NCI-H748 treated with DMSO at 0.1 percent for 48 hours (cell line): Measurements from ENCODE around the gene ASPSCR1.

Experiments
- DNase-seq: peaks from one replicate; lab custom pipeline; 2025; lab: John Stamatoyannopoulos, UW

The ASPSCR1 gene

DNA sequence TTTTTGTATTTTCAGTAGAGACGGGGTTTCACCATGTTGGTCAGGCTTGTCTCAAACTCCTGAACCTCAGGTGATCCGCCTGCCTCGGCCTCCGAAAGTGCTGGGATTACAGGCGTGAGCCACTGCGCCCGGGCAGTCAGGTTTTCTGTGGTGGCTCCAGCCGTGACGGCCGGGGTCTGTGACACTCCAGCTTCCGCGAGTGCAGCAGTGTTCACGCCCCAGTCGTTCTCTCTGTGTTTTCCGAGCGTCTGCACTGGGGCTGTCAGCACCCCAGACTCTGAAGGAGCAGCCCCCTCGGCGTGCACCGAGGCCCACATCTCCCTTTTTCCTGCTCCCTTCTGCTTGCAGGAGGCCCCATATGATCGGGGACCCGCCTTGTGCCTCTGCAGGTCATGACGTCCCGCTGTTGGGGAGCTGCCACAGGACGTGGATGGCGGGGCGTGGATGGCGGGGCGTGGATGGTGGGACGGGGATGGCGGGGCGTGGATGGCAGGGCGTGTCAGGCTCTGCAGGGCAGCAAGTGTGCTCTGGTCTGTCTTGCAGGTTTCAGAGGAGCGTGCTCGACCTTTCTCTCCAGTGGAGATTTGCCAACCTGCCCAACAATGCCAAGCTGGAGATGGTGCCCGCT is 5.7 kb downstream of the ASPSCR1 start:
- DNase-seq = no peak

DNA sequence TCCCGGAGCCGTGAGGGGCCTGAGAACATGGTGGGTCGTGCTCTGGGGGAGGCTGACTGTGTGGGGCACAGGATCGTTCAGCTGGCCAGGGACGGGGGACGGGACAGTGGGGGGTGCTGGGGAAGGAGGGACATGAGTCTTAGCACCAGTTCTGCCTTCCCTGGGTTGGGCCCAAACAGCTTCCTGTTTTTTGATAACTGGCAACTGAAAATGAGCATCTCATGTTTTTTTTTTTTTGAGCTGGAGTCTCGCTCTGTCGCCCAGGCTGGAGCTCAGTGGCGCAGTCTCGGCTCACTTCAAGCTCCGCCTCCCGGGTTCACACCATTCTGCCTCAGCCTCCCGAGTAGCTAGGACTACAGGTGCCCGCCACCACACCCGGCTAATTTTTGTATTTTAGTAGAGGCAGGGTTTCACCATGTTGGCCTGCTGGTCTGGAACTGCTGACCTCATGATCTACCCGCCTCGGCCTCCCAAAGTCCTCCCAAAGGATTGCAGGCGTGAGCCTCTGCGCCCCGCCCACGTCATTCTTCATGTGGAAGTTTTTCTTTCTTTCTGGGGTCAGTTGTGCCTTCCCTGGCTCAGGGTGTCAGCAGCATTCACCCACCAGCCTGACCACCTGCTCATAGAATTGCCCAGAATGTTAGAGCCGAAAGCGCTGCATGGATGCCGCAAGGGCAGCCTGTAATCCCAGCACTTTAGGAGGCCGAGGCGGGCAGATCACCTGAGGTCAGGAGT is 6.4 kb downstream of the ASPSCR1 start:
- DNase-seq = no peak

DNA sequence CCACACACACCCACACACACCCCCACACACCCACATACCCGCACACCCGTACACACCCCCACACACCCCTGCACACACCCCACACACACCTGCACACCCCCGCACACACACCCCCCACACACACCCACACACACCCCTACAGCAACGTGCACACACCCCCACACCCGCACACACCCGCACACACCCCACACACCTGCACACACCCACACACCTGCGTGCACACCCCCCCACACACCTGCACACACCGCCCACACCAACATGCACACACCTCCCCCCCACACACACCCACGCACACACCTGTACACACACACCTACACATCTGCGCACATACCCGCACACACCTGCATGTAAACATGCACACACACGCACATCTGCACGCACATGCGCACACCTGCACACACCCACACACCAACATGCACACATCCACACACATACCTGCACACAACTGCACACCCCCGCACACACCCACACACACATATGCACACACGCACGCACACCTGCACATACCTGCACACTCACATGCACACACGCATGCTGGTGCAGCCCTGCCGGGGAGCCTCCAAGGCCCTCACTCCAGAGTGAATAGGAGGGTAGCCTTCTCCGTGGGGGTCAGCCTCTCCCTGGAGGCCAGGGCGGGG is 7.5 kb downstream of the ASPSCR1 start:
- no peak for DNase-seq

DNA sequence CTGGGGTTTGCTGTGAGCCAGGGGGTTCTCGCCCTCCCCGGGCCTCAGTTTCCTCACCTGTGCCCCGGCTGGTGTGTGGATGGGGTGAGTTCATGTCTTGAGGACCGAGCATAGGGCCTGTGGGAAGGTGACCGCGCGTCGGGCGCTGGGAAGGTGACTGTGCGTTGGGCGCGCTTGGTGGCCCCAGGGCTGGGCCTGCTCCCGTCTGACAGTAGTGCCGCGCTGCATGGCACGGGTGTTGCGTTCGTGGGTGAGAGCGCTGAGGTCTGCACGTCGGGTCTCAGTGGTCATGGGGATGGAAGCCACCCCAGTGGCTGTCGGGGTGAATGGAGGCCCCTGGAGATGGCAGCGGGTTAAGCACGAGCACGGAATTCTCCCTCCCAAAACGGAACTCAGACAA is 9.2 kb downstream of the ASPSCR1 start:
- no peak for DNase-seq

DNA sequence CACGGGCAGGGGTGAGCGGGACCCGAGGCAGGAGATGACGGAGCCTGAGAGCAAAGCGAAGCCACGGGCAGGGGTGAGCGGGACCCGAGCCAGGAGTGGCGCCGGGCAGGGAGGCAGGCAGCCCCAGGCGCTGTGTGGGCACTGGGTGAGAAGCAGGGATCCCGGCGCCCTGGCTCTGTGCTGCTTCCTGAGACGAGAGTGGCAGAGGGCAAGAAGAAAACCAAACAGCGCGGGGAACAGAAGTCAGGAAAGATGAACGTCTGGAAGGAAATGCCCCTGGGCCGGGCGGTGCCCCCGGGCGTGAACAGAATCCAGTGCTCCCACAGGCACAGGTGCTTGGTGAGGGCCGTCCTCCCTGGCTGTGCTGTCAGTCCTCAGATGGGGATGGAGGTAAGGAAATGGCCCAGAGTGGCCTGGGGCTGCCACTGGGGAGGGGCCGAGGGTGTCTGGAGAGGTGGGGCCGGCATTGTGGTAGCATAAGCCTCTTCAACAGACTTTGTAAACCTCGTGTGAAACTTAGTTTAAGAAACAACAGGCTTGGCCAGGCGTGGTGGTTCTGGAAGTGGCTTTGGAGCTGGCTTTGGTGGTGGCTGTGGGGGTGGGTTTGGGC is 9.8 kb downstream of the ASPSCR1 start:
- no peak for DNase-seq

DNA sequence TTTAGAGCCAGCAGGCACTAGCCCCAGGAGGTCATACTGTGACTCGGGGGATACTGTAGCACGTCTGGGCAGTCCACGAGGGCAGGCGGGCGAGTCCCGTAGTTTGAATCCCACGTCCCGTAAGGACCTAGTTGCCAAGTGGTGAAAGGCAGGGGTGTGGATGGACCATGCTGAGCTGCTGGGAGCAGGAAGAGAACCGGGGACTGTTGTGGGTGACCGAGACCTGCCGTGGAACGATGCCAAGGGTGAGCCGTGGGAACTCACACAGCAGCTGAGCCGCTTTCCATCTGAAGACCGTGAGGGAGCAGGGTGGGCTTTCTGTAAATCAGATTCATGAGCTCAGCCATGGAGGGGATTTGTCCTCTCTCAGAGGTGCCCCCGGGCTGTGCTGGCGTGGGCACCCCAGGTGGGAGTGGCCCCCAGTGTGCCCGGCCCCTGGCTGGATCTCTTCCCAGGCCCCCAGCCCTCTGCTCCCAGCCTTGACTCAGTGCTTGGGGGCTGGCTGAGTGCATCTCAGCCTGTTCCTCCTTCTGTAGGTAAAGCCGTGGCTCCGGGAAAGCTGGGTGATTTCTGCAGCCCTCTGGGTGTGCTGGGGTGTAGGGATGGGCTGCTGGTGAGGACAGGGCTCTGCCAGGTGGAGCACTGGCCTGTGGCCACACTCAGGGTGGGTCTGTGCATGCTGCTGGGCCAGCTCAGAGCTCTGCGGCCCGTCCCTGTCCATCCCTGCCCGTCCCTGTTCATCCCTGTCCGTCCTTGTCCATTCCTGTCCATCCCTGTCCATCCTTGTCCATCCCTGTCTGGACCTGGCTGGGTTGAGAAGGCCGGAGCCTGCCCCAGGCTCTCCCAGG is 13.6 kb downstream of the ASPSCR1 start:
- no peak for DNase-seq

DNA sequence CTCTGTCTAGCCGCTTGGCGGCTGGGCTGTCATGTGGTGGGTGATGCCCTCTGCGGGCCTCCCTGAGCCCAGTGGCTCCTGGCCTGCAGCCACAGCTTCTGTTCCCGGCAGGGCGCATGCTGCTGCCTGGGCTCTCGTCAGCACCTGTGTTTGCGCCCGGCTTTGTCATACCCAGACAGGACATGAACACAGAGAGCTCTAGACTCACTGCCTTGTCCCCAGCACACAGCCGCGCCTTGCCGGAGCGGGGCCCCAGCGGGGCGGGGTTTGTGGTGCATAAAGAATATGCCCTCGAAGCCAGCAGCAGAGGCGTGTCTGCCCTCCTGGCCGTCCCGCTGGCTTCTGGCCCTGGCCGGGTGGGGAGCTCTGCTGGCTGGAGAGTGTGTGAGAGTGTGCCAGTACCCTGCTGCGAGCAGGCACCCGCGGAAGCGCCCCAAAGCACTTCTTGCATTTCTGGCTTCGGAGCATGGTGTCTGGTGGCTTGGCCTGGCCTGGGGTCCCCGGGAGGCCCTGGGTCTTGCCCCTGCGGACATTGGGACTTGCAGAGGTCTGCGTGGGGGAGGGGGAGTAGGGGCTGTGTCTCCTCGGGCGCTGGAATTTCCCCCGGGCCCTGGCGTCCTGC is 14.4 kb downstream of the ASPSCR1 start:
- no peak for DNase-seq

DNA sequence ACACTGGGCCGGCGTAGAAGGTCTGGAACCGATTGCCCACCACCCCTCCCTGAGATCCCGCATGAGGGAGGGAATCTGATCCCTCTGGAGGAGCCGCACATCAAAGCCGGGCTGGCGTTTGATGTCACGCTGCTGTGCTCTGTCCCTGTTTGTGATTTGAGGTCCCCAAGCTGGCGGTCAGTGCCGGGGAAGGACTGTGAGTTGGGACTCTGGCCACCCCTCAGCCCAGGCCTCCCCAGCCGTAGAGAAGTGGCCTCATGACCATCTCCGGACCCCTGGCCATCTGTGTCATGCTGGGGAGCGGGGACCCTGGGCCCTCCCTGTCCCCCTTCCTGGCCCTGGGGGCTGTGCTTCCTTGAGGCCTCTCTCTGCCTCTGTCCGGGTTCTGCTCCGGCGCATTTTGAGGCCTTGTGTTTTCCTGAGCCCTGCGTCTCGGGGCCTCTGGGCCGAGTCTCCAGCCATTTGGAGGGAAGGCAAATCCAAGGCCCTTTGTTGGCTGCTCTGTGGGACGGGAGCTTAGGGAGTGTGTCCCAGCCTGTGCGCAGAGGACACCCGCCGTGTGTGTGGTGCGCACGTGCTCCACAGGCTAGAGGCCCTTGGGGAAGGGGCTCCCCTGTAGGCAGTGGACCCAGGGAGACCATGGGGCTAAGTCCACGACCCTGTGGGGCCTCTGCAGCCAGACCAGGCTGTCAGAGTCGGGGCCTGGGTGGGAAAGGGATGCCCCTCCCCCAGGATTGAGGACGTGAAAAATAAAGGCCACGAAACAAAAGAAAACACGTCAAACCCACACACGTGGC is 15.1 kb downstream of the ASPSCR1 start:
- DNase-seq = no peak

DNA sequence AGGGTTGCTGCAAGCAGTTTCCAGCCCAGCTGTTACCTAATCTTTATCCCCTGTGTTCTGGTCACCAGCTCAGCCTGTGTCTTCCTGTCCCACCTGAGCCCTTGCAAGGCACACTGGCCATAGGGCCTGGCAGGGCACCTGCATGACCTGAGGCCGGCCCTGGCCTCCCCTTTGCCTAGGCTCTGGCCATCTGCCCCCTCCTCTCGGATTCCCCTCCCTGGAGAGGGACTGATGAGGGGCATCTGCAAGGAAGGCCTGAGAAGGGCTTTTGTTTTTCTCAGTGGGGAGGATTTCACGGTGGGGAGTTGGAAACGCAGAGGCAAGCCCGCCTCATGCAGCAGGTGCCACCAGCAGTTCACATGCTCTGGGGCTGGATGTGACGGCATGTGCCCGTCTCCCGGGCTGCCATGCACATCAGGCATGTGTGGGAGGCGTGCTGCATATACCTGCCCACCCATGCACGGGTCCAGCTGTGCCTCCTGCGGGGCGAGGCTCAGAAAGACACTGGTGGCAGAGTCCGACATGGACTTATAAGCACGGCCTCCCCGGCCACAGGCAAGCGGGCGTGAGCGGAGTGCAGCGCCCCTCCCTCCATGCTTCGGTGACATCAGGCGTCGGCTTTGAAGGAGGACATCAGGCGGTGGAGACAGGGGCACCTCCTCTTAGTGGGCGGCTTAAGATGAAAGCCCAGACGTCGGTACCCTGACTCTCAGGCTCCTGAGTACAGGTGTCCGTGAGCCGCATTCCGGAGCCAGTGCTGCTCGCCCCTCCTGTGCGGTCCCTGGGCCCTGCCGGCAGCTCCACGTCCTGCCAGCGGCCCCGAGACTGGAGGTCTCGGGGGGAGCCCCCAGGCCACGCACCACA is 16.5 kb downstream of the ASPSCR1 start:
- no peak for DNase-seq

DNA sequence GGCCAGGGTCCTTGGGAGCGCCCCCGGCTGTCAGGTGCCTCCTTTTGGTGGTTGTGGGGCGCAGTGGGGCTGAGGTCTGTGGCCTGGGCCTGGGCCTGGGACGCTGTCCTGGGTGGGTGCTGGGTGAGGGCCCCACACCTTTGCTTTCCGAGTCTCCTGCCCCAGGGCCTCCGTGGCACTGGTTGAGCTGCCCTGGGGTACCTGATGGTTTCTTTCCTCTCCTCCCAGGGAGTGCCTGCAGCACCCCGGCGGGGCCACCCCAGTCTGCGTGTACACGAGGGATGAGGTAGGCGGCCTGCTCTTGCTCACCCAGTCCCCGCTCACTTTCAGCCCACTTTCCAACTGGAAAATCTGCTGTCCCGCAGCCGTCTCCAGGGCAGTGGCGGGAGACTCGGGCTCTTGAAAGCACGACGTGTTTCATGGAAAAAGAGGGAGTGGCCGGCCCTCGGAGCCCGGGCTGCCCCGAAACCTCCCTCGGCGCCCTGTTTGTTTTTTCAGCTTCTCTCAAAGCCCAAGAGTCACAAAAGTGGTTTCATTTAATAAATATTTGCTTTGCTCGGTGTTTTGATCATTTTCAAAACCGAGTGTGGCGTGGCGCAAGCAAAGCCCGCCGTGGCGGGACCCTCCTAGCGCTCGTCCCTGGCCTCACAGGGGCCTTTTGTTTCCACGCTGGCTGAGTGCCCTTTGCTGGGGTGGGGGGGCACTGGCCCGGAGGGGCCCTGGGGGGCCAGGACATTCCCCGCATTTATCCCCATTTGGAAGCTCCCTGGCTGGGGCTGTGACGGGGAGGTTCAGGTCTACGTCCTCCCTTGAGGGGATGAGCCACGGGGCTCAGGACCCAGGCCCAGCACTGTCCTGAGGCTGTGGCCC is 17.4 kb downstream of the ASPSCR1 start:
- peak; percentile 5 for DNase-seq

DNA sequence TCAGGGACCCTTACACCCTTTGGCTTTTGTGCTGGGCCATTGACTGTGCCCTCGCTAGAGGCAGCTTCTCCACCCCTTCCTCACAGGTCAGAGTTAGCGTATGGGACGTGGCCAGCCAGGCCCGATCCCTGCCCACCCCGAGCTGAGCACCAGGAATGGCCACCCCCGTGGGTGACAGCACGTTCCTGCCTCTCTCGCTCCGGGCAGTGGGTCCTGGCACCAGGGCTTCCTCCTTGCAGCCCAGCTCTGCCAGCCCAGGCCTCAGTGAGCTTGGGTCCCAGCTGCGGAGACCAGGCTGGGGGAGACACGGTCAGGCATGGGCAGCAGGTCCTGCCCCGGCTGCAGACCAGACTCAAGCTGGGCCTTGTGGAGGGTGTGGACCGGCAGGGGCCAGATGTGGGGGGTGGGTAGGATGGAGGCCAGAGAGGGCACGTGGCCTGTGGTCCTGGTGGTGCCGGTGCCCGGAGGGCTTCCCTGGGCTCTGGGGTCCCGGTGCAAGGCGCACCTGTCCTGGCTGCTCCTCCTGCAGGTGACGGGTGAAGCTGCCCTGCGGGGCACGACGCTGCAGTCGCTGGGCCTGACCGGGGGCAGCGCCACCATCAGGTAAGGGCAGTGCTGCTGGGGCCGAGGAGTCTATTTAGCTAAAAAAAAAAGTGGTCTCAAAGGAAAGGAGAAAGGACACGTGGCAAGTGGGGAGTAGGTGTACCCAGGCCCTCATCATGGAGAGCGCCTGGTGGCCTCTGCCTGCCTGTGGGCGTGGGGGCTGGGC is 18.2 kb downstream of the ASPSCR1 start:
- DNase-seq = no peak

DNA sequence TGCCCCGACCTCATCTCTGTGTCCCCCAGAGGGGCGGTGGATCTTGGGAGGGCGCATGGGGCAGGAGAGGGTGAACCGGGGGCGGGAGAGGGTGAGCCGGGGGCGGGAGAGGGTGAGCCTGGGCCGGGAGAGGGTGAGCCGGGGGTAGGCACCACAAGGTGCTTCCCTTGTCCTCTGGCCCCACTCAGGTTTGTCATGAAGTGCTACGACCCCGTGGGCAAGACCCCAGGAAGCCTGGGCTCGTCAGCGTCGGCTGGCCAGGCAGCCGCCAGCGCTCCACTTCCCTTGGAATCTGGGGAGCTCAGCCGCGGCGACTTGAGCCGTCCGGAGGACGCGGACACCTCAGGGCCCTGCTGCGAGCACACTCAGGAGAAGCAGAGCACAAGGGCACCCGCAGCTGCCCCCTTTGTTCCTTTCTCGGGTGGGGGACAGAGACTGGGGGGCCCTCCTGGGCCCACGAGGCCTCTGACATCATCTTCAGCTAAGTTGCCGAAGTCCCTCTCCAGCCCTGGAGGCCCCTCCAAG is 18.9 kb downstream of the ASPSCR1 start:
- no peak for DNase-seq

DNA sequence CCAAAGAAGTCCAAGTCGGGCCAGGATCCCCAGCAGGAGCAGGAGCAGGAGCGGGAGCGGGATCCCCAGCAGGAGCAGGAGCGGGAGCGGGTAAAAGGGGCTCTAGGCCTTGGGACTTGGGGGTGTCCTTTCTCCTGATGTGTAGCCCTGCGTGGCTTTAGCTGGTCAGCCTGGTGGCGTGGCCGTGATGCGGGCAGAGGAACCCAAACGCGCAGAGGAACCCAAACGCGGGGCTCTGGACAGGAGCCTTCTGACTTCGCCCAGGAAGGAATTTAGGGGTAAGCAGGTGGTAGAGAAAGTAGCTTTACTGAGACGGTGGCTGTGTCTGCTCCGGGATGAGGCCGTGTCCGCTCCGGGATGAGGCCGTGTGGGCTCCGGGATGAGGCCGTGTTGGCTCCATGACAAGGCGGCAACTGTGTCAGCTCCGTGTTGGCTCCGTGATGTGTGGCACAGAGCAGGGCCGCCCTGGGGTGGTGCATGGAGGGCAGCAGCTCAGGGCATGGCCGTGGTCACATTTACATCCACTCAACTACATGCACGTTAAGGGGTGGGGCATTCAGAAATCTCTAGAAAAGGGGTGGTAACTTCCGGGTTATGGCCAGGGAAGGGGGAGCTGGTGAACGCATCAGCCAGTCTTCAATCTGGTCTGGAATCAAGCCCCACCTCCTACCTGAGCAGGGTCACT is 19.5 kb downstream of the ASPSCR1 start:
- no peak for DNase-seq

DNA sequence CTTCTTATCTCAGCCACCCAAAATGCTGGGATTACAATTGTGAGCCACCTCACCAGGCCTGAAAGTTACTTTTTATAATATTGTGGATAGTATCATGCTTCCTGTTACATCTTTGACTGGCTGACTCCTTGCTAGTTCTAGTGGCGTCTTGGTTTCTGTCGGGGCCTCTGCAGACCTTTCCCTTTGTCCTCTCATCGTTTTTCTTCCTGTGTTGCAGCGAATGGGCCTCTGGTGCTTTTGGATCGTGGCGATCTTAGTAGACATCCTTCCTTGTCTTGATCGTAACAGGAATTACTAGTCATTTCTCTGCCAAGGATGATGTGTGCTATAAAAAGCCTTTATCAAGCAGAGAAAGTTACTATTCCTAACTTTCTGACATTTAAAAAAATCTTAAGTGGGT is 20.8 kb downstream of the ASPSCR1 start:
- no peak for DNase-seq

DNA sequence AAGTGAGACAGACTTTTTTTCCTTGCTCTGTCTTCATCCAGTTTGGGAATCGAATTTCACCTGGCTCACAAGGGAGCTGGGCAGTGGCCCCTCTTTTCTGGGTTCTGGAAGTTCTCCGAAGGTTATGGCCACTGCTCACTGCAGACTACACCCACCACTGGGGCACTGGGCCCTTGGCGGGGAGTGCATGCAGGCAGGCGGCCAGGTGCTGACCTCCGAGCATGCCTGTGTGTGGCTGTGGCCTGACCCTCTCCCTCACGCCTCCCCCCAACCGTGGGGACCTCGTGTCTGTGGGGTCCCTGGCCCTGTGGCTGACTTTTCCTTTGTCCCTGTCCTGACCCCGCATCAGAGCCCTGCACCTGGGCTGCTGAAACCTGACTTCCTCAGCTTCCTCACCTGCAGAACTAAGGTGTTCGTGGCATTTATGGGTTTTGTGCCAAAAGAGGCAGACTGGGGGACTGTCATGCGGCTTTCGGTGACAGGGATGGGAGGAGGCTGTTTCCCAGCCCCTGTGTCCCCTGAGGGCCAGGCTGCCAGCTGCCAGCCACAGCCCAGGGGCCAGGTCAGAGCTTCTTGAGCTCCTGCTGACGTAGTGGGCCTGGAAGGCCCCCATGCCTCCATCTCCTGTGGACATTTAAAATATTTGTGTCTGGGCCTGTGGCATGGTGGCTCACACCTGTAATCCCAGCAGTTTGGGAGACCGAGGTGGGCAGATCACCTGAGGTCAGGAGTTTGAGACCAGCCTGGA is 21.4 kb downstream of the ASPSCR1 start:
- no peak for DNase-seq

DNA sequence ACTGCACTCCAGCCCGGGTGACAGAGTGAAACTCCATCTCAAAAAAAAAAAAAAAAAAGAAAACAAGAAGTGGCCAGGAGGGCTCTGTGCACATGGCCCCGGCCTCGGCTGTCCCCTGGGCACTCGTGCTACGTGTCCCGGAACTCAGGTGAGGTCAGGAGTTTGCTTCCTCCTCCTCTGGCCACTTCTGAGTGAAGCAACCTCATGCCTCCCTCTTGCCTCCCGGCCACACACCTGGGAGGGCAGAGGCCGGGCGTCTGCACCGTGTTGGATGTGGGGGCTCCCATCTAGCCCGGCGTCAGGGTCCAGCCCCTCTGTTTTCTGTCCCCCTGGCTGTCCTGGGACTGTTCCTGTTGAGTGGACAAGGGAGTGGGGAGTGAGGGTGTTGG is 22.2 kb downstream of the ASPSCR1 start:
- no peak for DNase-seq
